ENCODE data around the gene PLP2. TPM values are rescaled to one million over a fixed set of nuclear protein-coding genes. Genes with fewer than 3 reads are reported as not detected.

PLP2 gene
- total RNA-seq, 2 donors from 2014 or later = 1.9 to 2.0 TPM

- Mint-ChIP-seq H3K4me1 (no peaks in the 10 kb centered on the region), H3K27ac (no peak overlapping the region), H3K4me3 (no peak overlapping the region), H3K36me3 (ENCODE audit: low read depth) (peaks cover 3% of the 10 kb centered on the region), H3K27me3 (ENCODE audit: insufficient read depth) (no peaks in the 10 kb centered on the region), H3K9me3 (peaks cover 65% of the 10 kb centered on the region)
- Histone ChIP-seq H3K4me1 (ENCODE audit: control insufficient read depth, insufficient read depth, low read length) (no peaks in the 10 kb centered on the region), H3K36me3 (ENCODE audit: control insufficient read depth, insufficient read depth, low read length) (peaks cover under 1% of the 10 kb centered on the region), H3K9me3 (ENCODE audit: control insufficient read depth, low read length) (no peaks in the 10 kb centered on the region), H3K9ac (ENCODE audit: extremely low read depth, low read length, poor library complexity, severe bottlenecking) (no peak overlapping the region), H3K27ac (ENCODE audit: low read depth, low read length) (no peak overlapping the region), H3K27me3 (ENCODE audit: control insufficient read depth, insufficient read depth, low read length, poor library complexity, severe bottlenecking) (no peaks in the 10 kb centered on the region), H3K4me3 (ENCODE audit: low read length) (no peak overlapping the region)
- no peak for TF ChIP-seq CTCF (conservative IDR thresholded peaks at IDR 0.05)
- 80 to 100% methylated on average over 1 to 4 of the region's 8 CpGs for WGBS, 2 experiments (ENCODE audit: insufficient coverage in 1 of 2, insufficient read length in 1 of 2)
- DNase-seq = no peak
These were observed 16.9 kb downstream of the PLP2 start for GRCh38 chrX:49188468-49189076.

- DNase-seq = no peak
- H3K9ac ChIP-seq (ENCODE audit: extremely low read depth, low read length, poor library complexity, severe bottlenecking) = no peak overlapping the region
- WGBS, 2 experiments (ENCODE audit: insufficient coverage in 1 of 2, insufficient read length in 1 of 2) = 83 to 95% methylated on average over 5 to 6 of the region's 6 CpGs
- peaks cover 66% of the 10 kb centered on the region for H3K9me3 Mint-ChIP-seq
- H3K27me3 Mint-ChIP-seq (ENCODE audit: insufficient read depth) = no peaks in the 10 kb centered on the region
- no peaks in the 10 kb centered on the region for H3K9me3 ChIP-seq (ENCODE audit: control insufficient read depth, low read length)
- TF ChIP-seq CTCF (conservative IDR thresholded peaks at IDR 0.05) = no peak
- H3K36me3 ChIP-seq (ENCODE audit: control insufficient read depth, insufficient read depth, low read length) = no peaks in the 10 kb centered on the region
- no peak overlapping the region for H3K4me3 ChIP-seq (ENCODE audit: low read length)
- no peaks in the 10 kb centered on the region for H3K4me1 ChIP-seq (ENCODE audit: control insufficient read depth, insufficient read depth, low read length)
- H3K27ac ChIP-seq (ENCODE audit: low read depth, low read length) = no peak overlapping the region
- no peaks in the 10 kb centered on the region for H3K27me3 ChIP-seq (ENCODE audit: control insufficient read depth, insufficient read depth, low read length, poor library complexity, severe bottlenecking)
- no peak overlapping the region for H3K27ac Mint-ChIP-seq
- no peaks in the 10 kb centered on the region for H3K4me1 Mint-ChIP-seq
- H3K36me3 Mint-ChIP-seq (ENCODE audit: low read depth) = no peaks in the 10 kb centered on the region
- H3K4me3 Mint-ChIP-seq = peak overlapping the region; percentile 67
These were observed 17.9 kb downstream of the PLP2 start for GRCh38 chrX:49189606-49190005.

GRCh38 chrX:49190821-49191573 lies 19.3 kb downstream of the PLP2 start:
- peak overlapping the region; percentile 67 for H3K4me3 Mint-ChIP-seq
- peaks cover 71% of the 10 kb centered on the region for H3K9me3 Mint-ChIP-seq
- Histone ChIP-seq H3K9ac (ENCODE audit: extremely low read depth, low read length, poor library complexity, severe bottlenecking) (peak overlapping the region; percentile 47), H3K4me3 (ENCODE audit: low read length) (peak overlapping the region; percentile 83), H3K9me3 (ENCODE audit: control insufficient read depth, low read length) (no peaks in the 10 kb centered on the region), H3K36me3 (ENCODE audit: control insufficient read depth, insufficient read depth, low read length) (no peaks in the 10 kb centered on the region), H3K4me1 (ENCODE audit: control insufficient read depth, insufficient read depth, low read length) (no peaks in the 10 kb centered on the region), H3K27ac (ENCODE audit: low read depth, low read length) (no peak overlapping the region), H3K27me3 (ENCODE audit: control insufficient read depth, insufficient read depth, low read length, poor library complexity, severe bottlenecking) (no peaks in the 10 kb centered on the region)
- no peaks in the 10 kb centered on the region for H3K36me3 Mint-ChIP-seq (ENCODE audit: low read depth)
- H3K4me1 Mint-ChIP-seq = peaks cover 3% of the 10 kb centered on the region
- WGBS, 2 experiments (ENCODE audit: insufficient coverage in 1 of 2, insufficient read length in 1 of 2) = 0% methylated on average over 4 to 31 of the region's 32 CpGs
- no peaks in the 10 kb centered on the region for H3K27me3 Mint-ChIP-seq (ENCODE audit: insufficient read depth)
- TF ChIP-seq CTCF (conservative IDR thresholded peaks at IDR 0.05) = no peak
- H3K27ac Mint-ChIP-seq = peak overlapping the region; percentile 81
- peak; percentile 95 for DNase-seq

Data from endodermal cell (in vitro differentiated cells).